Fibroblast of mammary gland (primary cell): ENCODE results near the gene XYLT1.

ENCODE experiments used
- DNase-seq: peaks from one replicate; pipeline ENCODE4 v3.0.0-alpha.2; 2010; ENCODE audit warnings: low read depth
- H3K4me3 ChIP-seq: 2 replicates; pipeline ENCODE4 v1.5.1; 2011; ENCODE audit warnings: low read depth, mild to moderate bottlenecking, low read length, moderate library complexity; ENCODE audit not compliant: control insufficient read depth
- CTCF ChIP-seq: conservative IDR thresholded peaks from 2 replicates; pipeline ENCODE4 v1.5.1; 2011; ENCODE audit warnings: low read depth, low read length, inconsistent platforms; ENCODE audit not compliant: control insufficient read depth, insufficient read depth

XYLT1 gene

GRCh38 chr16:17212606-17213005 lies 258.2 kb downstream of the XYLT1 start:
- H3K4me3 ChIP-seq = no peak overlapping the region
- no peak for DNase-seq
- TF ChIP-seq CTCF = no peak

GRCh38 chr16:17211797-17212196 lies 259.0 kb downstream of the XYLT1 start:
- no peak overlapping the region for H3K4me3 ChIP-seq
- TF ChIP-seq CTCF = peak; percentile 34
- DNase-seq = peak; percentile 15

- peak; percentile 44 for DNase-seq
- peak; percentile 34 for TF ChIP-seq CTCF
- H3K4me3 ChIP-seq = no peak overlapping the region
Measured at GRCh38 chr16:17206712-17207111, 264.0 kb downstream of the XYLT1 start.

GRCh38 chr16:17205279-17206211 lies 265.2 kb downstream of the XYLT1 start:
- no peak for TF ChIP-seq CTCF
- peak; percentile 68 for DNase-seq
- H3K4me3 ChIP-seq = no peak overlapping the region

GRCh38 chr16:17204644-17205043 lies 266.1 kb downstream of the XYLT1 start:
- no peak for DNase-seq
- no peak for TF ChIP-seq CTCF
- no peak overlapping the region for H3K4me3 ChIP-seq

GRCh38 chr16:17204206-17204605 lies 266.6 kb downstream of the XYLT1 start:
- no peak for TF ChIP-seq CTCF
- DNase-seq = no peak
- no peak overlapping the region for H3K4me3 ChIP-seq

- no peak for TF ChIP-seq CTCF
- H3K4me3 ChIP-seq = no peak overlapping the region
- no peak for DNase-seq
Measured at GRCh38 chr16:17203424-17203823, 267.3 kb downstream of the XYLT1 start.
